GM18505 (cell line): ENCODE results near the gene ZNF493.
A peak's percentile ranks its signal among the peaks of the same experiment; 100 is the strongest.

Source experiments
- ATAC-seq: cut with Tn5 transposase; IDR thresholded peaks from one replicate; pipeline ENCODE4 v1.9.1; 2021; ENCODE audit not compliant: unreplicated experiment
- POLR2A ChIP-seq: IDR thresholded peaks from 4 replicates; pipeline ENCODE4 v1.6.1; 2011; ENCODE audit warnings: borderline replicate concordance; ENCODE audit not compliant: insufficient read depth, insufficient read length; ENCODE audit errors: extremely low read depth

The ZNF493 gene

DNA sequence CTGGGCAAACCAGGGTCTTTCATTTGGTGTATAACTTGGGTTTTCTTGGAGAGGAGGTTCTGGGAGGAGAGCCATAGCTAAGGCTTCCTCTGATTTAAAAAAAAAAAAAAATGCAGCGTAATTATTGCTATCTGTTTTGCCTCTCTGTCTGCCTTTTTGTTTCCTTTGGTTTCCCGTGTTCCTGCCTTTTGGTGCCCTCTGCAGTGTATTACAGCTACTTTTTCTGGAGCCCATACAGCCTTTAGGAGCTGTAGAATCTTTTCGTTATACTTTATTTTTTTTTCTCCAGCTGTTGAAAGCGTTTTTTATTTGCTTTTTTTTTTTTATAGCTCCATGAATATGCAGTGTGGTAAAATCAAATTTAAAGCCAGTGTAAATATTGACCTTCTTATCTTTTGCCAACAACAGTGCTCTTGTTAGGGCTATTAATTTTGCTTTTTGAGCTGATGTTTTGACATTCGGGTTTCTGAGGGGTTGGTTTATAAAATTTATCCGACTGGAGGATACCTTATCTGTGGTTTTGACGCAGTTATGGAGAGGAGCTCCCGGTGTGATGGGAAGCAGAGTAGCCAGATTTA lies 38.1 kb downstream of the ZNF493 start:
- ATAC-seq, result no peak
- TF ChIP-seq POLR2A, result no peak

DNA sequence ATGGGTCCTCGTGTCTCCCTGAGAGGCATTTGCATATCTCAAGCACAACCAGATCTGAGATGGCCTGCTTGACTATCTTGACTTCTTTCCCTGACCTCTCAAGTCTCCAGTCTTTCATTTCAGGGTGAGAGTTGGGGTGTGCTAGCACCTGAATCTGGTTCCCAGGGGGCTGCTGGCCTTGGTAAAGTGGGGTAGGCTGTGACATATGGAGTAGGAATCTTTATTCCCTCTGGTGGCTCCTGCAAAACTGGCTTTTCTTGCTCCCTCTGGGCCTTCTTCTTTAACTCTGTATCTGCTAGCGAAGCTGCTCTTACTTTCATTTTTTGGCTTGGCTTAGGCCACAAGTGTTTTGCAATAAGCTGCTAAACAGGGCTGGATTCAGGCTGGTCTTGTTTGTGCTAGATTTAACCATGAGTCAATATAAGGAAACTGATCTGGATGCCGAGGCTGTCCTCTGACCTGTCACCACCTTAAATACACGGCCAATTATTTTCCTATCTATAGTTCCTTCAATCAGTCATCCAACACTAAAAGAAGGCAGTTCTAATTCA lies 42.3 kb downstream of the ZNF493 start:
- no peak for ATAC-seq

GRCh38 chr19:21440321-21440720 lies 43.4 kb downstream of the ZNF493 start:
- TF ChIP-seq POLR2A, result no peak
- no peak for ATAC-seq

More for the DNA sequence above, 42.3 kb downstream of the ZNF493 start:
- TF ChIP-seq POLR2A, result no peak

GRCh38 chr19:21451187-21451586 lies 54.3 kb downstream of the ZNF493 start:
- no peak for ATAC-seq
- TF ChIP-seq POLR2A, result no peak

DNA sequence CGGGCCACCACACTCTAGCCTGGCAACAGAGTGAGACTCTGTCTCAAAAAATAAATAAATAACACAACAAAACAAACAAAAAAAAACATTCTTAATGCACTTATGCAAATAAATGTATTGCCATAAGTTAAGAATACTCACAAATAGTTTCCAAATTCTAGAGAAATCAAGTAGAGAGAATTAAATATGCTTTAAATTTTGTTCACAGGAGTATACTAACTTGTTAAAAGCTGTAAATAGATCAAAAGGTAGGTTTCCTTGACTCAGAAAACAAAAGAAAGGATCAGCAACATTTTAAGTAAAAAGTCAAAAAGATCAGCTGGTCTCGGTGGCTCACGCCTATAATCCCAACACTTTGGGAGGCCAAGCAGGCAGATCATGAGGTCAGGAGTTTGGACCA lies 58.0 kb downstream of the ZNF493 start:
- no peak for ATAC-seq

GRCh38 chr19:21460686-21461085 lies 63.8 kb downstream of the ZNF493 start:
- TF ChIP-seq POLR2A, result no peak
- ATAC-seq, result no peak

More for the DNA sequence above, 58.0 kb downstream of the ZNF493 start:
- no peak for TF ChIP-seq POLR2A

- ATAC-seq, result no peak
- TF ChIP-seq POLR2A, result no peak
Measured at GRCh38 chr19:21462540-21462939, 65.6 kb downstream of the ZNF493 start.

DNA sequence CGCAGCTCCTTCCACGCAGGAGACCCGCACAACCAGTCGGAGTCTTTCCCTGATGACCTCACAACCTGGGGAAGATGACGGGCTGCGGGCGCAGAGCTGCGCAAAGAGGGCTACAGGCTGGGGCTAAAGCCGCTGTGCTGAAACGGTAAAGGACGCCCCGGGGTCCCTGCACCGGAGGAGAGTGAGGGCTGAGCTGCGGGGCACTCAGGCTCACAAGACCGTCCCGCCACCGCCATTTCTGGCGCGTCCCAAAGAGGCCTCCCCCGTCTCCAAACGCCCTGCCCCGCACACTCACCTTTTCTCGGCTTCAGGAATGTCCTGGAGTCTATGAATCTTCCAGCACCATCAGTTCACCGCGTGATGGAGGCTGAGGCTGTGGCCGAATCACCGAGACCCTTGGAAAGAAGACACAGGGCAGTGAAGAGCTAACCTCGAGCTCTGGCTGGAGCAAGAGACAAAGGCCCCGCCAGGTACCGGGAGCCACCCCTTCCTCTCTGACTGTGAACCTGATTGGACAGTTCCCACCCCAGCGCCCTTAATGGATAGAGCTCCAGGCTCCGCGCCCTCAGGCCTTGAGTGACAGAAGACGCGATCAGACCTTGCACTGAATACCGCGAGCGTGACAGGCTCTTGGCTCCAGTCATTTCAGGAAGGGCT lies 66.6 kb downstream of the ZNF493 start:
- ATAC-seq, result peak; percentile 89
- TF ChIP-seq POLR2A, result no peak

DNA sequence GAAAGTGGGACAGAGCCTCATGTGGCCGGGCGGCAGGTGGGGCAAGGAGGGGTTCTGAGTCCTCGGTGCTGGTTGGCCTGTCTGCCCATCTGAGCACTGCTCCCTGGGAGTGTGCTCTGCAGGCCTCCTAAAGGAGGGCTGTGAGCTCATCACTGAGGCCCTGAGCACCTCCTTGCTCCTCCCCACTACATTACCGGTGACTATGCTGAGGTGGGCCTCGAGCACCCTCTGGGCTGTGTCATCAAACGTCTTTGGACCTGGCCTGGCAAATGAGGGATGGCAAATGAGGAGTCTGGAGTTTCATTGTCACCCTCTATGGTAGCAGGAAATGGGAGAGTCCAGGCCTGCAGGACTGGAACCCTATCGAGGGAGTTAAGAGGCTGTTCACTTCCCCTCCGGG lies 69.7 kb downstream of the ZNF493 start:
- TF ChIP-seq POLR2A, result no peak
- ATAC-seq, result no peak

GRCh38 chr19:21468791-21469190 lies 71.9 kb downstream of the ZNF493 start:
- no peak for TF ChIP-seq POLR2A
- ATAC-seq, result no peak

DNA sequence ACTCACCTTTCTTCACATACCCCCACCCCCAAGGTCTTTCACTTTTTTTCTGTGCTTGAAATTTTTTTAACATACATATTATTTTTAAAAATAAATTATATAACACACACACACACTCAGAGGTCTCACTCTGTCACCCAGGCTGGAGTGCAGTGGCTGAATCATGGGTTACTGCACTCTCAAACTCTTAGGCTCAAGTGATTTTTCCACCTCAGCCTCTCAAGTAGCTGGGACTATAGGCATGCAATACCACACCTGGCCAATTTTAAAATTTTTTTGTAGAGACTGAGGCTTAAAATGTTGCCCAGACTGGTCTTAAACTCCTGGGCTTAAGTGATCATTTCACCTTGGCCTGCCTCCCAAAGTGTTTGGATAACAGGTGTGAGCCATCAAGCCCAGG lies 75.6 kb downstream of the ZNF493 start:
- no peak for TF ChIP-seq POLR2A
- no peak for ATAC-seq

- peak; percentile 92 for ATAC-seq
Measured at GRCh38 chr19:21474671-21475181, 77.8 kb downstream of the ZNF493 start.

More at GRCh38 chr19:21474671-21475181, 77.8 kb downstream of the ZNF493 start:
- no peak for TF ChIP-seq POLR2A
